A172 (cell line): ENCODE data around the gene MLXIP. TPM values are rescaled to one million over a fixed set of nuclear protein-coding genes. Genes with fewer than 3 reads are reported as not detected.
"Not testable (repeated sequence)": the region's sequence is repeated elsewhere in the genome, so short reads cannot be mapped to it uniquely, and the experiment has no call there.

ENCODE experiments used
- DNase-seq: peaks from one replicate; pipeline ENCODE4 v3.0.0-alpha.2; 2015; ENCODE audit warnings: low spot score
- total RNA-seq: library from RNA; depleted of rRNA; stranded (reverse); fragments of >200 nt; shearing (Covaris generic); gene quantifications from 2 replicates; pipeline ENCODE4 v1.2.3, GENCODE V29; 2014; rRNA removed

Gene MLXIP, protein sequence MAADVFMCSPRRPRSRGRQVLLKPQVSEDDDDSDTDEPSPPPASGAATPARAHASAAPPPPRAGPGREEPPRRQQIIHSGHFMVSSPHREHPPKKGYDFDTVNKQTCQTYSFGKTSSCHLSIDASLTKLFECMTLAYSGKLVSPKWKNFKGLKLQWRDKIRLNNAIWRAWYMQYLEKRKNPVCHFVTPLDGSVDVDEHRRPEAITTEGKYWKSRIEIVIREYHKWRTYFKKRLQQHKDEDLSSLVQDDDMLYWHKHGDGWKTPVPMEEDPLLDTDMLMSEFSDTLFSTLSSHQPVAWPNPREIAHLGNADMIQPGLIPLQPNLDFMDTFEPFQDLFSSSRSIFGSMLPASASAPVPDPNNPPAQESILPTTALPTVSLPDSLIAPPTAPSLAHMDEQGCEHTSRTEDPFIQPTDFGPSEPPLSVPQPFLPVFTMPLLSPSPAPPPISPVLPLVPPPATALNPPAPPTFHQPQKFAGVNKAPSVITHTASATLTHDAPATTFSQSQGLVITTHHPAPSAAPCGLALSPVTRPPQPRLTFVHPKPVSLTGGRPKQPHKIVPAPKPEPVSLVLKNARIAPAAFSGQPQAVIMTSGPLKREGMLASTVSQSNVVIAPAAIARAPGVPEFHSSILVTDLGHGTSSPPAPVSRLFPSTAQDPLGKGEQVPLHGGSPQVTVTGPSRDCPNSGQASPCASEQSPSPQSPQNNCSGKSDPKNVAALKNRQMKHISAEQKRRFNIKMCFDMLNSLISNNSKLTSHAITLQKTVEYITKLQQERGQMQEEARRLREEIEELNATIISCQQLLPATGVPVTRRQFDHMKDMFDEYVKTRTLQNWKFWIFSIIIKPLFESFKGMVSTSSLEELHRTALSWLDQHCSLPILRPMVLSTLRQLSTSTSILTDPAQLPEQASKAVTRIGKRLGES
- 5.4 and 10.1 TPM in 2 replicates for total RNA-seq

DNA sequence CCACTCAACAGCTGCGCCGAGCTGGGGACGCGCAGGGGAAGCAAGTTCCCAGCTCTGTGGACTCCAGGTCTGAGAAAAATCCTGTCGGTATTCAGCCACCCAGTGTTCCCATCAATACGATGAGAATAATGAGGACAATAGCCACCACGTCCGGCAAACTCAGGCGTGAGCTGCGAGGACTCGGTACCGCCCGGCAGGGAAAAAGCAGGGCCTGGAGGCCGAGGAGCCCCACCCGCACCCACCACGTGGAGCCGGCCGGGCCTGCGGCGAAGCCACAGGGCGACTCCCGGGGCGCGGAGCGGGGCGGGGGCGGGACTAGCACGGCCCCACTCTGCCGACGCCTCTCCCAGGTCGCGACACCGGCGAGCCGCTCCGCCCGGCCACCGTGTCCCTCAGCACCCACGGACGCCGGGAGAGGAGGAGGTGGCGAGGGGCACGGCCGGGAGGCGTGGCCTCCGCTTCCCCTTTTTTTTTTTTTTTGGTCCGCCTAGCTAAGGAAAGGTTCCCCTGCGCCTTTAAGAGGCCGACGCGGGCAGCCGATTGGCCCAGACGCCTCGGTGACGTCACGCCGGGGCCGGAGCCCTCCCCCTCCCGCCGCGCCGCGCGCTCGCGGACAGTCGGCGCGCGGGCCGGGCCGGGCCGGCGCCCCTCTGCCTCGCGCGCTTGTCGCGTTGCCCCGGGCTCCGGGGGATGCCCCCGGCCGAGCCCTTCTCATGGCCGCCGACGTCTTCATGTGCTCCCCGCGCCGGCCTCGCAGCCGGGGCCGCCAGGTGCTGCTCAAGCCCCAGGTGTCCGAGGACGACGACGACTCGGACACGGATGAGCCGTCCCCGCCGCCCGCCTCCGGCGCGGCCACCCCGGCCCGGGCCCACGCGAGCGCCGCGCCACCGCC is at the start of gene MLXIP:
Gene MLXIP (plus strand): TSS at position 616 of the 892 bp plus-strand sequence. CDS start 98 bp downstream, at position 714.
- peak; percentile 85 for DNase-seq

DNA sequence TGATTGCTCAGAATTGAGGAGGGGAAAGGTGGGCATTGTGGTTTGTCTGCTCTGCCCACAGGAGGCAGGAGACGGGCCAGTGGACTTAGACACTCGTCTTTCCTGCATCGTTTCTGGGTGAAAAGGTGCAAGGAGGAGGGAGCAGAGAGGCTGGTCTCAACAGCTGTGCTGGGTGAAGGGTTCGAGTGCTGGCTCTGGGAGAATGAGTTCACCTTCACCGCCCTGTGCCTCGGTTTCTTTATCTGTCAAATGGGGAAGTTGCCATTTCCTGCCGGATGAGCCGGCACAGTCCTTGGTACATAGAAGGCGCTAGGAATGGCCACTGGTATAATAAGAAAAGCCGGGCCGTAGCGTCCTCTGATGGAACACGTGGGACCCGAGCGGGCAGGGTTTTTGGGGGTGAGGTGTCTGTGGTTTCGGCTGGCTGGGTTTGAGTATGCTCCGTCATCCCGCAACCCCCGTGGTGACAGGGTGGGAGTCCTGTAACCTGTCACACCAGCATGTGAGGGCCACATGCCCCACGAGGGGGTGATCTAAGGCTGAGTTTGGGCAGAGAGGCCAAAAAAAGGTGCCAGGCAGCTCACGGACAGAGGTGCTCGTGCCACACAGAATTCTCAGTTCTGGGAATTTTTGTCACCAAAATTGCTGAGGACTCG is 49.5 kb upstream of the MLXIP start:
- no peak for DNase-seq

DNA sequence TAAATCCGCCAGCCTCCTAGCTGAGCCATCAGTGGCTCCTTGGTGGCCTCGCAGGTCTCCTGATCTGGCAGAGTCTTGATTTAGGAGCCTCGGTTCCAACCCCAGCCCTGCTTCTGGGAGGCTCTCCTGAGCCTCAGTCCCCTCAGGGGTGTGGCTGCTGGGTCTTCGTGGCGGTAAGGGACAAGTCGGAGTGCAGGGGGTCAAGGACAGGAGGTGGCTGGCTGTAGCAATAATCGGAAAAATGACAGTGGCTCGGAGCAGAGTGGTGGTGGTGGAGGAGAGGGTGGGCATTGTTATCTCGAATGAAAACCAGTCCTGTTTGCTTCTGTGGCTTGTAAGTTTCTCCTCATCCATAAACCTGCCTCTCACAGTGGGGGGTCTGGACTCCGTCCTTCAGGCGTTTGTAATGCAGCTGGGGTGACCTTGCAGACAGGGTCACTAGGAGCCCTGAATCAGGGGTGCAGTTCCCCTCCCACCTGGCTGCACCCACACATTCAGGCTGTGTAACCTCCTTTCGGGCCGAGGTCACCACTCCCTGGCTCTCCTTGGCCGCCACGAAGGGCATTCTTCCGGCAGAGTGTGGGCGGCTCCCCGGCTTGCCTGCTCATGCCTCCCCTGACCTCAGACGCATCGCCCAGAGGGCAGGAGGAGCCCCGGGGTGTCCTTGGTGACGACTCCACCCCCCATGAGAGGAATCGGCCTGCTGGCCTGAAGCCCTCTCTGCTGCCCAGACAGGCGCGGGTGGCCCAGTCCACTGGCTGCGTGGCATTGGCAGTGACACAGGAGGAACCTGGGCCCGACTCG is 48.7 kb upstream of the MLXIP start:
- DNase-seq = peak; percentile 48

DNA sequence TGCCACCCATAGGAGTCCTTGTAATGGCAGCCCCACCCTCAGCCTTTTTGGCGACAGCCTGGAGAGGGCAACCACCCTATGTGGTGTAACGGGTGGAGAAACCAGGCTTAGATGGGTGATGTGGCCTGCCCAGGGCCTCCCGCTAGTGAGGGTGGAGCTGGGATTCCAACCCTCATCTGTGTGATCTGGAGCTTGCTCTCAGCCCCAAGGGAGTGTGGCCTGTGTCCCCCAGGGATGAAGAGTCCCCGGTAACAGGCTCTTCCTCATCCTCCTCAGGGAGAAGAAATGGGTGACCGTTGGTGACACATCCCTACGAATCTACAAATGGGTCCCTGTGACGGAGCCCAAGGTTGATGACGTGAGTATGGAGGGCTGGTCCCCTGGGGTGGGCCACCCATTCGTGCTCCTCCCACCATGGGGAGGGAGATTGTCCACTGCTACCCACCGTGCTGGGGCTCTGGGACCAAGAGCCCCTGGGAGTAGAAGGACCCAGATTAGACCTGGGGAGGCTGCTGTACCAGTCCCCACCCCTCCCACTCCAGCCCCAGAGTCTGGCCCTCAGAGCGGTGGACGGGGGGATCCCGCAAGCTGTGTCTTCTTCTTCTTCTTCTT is 48.0 kb upstream of the MLXIP start:
- no peak for DNase-seq

DNA sequence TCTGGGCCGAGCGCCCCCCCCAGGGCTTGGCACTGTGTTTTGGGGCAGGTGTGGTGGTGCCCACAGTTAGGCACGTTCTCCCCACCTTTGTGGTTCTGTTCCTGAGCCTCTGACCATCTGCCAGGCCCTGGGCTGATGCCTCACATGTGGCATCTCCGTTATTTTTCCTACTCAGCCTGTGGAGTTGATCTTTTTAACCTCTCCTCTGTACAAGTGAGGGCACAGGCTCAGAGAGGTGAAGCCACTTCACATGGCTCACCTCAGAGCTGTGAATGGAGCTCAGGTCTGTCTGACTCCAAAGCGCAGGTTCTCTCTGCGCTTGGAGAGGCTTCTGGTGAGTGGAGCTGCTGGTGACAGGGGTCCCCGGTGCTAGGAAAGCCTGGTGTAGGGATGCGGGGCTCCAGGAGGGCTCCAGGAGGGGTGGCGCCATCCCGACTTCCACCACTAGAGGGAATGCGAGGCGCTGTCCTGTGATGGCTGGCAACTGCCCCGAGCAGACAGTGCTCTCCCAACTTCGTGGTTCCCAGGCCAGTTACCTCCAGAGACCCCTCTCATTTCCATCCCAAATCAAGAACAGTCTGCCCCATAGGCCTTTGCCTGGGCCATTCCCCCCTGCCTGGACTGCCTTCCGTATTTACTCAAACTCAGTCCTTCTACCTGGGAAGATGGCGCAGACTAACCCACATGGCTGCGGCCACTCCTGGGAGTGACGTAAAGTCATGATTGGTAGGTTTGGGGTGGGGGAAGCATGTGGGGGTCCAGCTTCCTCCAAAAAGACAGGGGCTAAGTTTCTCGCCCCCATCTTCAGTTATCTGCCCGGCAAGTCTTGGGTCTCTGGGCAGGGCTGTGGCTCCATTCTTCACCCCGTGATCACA is 47.0 kb upstream of the MLXIP start:
- peak; percentile 21 for DNase-seq

DNA sequence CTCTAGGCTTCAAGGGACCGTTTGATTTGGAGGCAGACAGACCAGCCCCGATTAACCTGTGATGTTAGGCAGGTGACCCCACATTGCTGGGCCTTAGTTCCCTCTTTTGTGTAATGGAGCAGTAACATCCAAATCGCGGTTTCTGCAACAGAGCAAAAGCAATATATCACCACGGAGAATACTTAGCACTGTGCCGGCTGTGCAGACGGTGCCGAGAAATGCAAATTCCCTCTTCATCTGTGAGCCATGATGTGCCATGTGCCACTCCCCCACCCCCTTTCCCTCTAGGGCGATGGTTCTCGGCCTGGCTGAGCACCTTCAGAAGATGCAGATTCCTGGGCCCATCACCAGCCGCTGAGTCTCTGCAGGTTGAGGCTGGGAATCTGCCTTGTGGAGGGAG is 46.0 kb upstream of the MLXIP start:
- DNase-seq = no peak

DNA sequence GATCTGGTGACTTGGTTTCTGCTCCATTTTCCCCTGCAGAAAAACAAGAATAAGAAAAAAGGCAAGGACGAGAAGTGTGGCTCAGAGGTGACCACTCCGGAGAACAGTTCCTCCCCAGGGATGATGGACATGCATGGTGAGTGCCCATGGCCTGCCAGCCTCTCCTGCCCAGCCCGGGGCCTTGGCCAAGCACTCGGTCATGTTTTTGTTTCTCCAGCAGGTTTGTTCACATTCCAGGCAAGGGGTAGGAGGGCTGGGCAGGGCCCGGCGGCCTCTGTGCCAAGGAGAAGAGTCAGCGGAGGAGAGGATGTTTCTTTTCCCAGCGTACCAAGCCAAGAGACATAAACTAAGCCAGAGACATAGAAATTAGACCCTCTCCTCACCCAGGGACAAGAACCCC is 43.3 kb upstream of the MLXIP start:
- no peak for DNase-seq

DNA sequence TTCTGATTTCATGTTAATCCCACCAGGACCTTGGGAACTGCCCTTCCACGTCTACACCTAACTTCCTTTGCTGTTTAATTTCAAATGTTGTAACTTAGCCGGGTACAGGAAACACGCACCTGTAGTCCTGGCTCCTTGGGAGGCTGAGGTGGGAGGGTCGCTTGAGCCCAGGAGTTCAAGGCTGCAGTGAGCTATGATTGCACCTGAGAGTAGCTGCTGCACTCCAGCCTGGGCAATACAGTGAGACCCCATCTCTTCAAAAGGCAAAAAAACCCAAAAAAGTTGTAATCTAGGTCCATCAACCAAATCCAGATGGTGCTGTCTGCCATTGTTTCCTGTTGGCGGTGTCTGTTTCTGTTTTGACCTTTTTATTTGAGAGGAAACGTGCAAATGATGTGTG is 42.4 kb upstream of the MLXIP start:
- no peak for DNase-seq

DNA sequence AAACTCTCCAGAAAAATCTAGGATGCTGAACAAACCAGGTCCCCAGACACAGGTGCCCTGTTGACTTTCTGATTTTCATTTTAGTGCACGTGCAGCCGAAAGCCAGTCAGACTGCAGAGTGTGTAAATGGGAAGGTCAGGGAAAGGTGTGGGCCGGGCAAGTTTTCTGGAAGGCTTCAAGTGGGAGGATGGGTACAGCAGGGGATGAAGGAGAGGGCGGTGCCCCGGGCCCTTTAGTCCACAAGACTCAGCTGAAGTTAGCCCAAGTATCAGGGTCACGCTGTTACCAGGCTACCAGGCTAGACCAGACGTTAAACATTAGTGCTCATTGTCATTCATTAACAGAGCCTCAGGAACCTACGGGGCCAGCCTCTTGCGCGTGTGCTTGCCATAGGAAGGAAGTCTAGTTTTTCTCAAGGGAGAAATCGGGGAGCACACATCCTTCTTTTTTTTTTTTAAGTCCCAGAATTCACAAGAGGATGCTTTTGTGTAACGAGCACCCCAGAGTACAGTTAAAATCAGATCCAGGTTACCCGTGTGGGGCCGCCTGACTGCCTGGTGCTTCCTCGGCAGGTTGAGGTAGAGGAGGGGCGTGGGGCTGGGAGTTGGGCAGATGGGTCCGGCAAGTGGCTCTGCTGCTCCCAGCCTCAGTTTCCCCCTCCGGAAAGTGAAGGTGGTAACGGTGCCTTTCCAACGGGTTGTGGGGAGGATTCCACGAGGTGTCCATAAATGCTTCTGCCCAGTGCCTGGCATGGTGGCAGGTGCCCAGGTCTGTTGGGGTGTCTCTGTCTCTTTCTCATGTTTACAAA is 37.8 kb upstream of the MLXIP start:
- DNase-seq = no peak

DNA sequence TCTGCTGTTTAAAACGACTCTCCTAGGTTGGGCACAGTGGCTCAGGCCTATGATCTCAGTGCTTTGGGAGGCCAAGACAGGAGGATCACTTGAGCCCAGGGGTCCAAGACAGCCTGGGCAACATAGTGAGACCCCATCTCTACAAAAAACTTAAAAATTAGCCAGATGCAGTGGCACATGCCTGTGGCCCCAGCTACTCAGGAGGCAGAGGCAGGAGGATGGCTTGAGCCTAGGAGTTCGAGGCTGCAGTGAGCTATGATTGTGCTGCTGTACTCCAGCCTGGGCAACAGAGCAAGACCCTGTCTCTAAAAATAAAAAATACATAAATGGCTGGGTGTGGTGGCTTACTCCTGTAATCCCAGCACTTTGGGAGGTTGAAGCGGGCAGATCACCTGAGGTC is 37.1 kb upstream of the MLXIP start:
- DNase-seq = not testable (repeated sequence)

DNA sequence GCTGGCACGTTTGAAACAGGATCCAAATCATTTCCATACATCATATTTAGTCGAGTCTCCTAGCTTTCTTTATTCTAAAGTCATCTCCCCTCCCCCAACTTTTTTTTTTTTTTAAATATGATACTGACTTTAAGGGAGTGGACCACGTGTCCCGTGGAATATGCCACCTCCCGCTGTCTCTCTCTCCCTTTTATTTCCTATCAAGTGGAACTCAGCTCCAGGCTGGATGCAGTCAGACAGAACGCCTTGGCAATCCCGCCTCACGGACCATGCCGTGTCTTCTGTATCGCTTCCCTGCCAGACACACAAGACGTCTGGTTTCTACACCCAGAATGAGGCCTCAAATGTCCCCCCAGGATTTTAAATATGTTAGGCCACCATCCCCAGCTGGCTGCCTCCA is 35.6 kb upstream of the MLXIP start:
- no peak for DNase-seq

DNA sequence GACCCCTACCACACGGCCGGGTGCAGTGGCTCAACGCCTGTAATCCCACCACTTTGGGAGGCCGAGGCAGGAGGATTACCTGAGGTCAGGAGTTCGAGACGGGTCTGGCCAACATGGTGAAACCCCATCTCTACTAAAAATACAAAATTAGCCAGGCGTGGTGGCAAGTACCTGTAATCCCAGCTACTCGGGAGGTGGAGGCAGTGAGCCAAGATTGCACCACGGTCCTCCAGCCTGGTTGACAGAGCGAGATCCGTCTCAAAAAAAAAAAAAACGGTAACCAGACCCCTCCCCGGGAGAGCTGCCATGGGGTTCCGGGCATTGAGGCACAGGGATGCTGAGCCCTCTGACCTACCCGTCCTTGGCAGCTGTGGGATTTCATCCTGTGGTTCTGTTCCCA is 35.1 kb upstream of the MLXIP start:
- no peak for DNase-seq

DNA sequence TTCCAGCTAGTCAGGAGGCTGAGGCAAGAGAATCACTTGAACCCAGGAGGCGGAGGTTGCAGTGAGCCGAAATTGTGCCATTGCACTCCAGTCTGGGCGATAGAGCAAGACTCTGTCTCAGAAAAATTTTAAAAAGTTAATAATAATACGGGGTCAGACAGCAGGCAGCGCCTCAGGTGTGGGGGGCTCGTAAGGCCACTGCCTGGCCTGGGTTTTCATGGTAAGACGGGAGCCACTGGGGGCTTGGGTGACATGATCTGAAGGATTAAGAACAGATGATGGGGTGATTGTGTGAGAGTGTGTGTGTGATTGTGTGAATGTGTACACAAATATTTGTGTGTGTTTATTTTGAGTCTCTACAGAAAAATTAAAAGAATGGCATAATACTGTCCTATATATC is 33.3 kb upstream of the MLXIP start:
- DNase-seq = no peak

DNA sequence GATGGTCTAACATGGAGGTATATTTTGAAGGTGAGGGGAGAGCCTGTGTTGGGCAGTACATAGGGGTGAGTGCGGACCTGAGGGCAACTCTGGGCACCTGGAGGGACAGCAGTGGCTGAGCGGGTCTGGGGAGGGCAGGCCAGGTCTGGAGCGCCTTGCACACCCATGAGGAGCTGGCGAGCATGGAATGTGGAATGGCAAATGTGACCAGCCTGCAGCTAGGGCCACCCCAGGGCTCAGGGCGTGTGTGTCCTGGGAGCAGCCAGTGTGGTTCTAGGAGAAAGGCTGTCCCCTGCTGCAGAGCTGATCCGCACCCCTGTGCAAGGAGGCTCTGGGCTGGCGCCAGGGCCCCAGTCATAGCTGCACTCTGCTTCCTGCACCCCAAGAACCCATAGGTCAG is 32.4 kb upstream of the MLXIP start:
- no peak for DNase-seq

DNA sequence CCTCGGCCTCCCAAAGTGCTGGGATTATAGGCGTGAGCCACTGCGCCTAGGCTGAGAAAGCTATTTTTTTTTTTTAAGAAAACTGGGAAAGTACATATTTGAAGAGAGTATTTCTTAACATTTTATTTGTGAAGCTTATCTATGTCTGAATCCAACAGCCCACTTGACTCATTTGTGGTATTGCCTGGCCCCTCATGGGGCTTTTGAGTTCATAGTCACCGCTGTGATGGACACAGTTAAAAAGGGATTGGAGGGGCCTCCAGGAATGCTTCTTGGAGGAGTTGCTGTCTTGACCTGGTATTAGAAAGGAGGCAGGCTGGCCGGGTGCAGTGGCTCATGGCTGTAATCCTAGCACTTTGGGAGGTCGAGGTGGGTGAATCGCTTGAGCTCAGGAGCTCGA is 30.4 kb upstream of the MLXIP start:
- no peak for DNase-seq

DNA sequence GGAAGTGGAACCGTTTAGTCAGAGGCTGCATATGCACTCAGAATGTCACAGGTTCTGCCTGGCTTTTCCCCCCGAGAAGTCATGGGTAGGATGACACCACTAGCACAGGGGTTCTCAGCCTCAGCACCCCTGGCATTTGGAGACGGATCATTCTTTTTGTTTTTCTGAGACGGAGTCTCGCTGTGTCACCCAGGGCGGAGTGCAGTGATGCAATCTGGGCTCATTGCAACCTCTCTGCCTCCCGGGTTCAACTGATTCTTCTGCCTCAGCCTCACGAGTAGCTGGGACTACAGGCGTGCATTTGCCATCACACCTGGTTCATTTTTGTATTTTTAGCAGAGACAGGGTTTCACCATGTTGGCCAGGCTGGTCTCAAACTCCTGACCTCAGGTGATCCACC is 28.7 kb upstream of the MLXIP start:
- DNase-seq = no peak

DNA sequence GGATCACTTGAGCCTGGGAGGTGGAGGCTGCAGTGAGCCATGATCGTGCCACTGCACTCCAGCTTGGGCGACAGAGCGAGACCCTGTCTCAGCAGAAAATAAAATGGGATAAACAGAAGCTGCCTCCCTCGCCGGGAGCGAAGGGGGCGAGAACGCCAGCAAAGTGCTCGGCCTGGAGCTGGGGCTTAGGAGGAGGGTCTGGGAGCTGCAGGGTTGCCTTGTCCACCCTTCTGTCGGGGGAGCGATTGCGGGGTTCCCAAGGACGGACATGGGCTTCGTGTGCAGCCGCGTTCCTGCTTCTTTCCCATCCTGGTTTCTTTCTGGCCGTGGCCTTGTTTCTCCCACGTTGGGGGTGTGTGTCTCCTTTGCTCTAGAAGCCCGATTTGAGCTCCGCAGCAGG is 27.9 kb upstream of the MLXIP start:
- no peak for DNase-seq

DNA sequence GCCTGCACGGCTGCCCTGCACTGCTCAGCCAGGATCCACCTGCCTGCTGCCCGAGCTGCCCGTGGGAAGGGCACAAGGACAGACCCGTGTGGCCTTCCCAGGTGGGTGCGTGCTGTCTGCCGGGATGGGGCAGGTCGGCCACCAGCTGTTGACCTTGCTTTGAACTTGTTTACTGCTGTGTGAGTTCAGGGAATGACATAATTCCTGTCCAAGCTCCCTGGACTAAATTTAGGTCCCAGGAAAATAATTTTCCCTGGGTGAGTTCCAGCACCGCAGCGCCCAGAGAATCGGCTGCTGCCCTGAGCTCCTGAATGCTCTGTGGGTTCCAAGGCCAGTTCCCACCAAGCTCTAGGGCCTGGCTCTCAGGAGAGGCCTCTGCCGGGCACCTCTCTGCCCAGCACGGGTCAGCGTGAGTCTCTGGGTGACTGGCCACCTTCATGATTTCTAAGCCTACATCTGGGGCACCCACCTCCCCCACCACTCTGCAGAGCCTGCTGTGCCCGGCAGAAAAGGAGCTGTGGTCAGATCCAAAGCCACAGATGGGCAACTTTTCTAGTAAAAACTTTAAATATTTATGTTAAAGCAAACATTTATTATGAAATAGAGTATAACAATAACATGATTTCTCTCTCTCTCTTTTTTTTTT is 27.2 kb upstream of the MLXIP start:
- DNase-seq = peak; percentile 30
